Measurements from ENCODE around the gene MAP3K4. TPM values are rescaled to one million over a fixed set of nuclear protein-coding genes. Genes with fewer than 3 reads are reported as not detected.

The MAP3K4 gene
- total RNA-seq, 1 donor from 2014 or later: 25.5 TPM

- H3K9me3 Mint-ChIP-seq (ENCODE audit: low read depth): no peaks in the 10 kb centered on the region
- peaks cover 9% of the 10 kb centered on the region for H3K36me3 Mint-ChIP-seq (ENCODE audit: low read depth)
- peaks cover 35% of the 10 kb centered on the region for H3K4me1 Mint-ChIP-seq (ENCODE audit: low read depth)
- TF ChIP-seq CTCF (IDR thresholded peaks at IDR 0.05): no peak
- DNase-seq (ENCODE audit: low spot score): no peak
- no peak overlapping the region for H3K27ac Mint-ChIP-seq (ENCODE audit: unreplicated experiment)
- no peaks in the 10 kb centered on the region for H3K27me3 Mint-ChIP-seq (ENCODE audit: low read depth)
- H3K4me3 Mint-ChIP-seq (ENCODE audit: unreplicated experiment): no peak overlapping the region
Measured at GRCh38 chr6:161163466-161164181, 172.1 kb downstream of the MAP3K4 start.

GRCh38 chr6:161164182-161164625 is 172.6 kb downstream of the MAP3K4 start:
- H3K27ac Mint-ChIP-seq (ENCODE audit: unreplicated experiment): no peak overlapping the region

GRCh38 chr6:161166176-161166575 is 174.6 kb downstream of the MAP3K4 start:
- no peak overlapping the region for H3K27ac Mint-ChIP-seq (ENCODE audit: unreplicated experiment)
- DNase-seq (ENCODE audit: low spot score): no peak
- H3K4me1 Mint-ChIP-seq (ENCODE audit: low read depth): peaks cover 48% of the 10 kb centered on the region
- H3K4me3 Mint-ChIP-seq (ENCODE audit: unreplicated experiment): no peak overlapping the region
- H3K27me3 Mint-ChIP-seq (ENCODE audit: low read depth): no peaks in the 10 kb centered on the region
- TF ChIP-seq CTCF (IDR thresholded peaks at IDR 0.05): no peak
- H3K9me3 Mint-ChIP-seq (ENCODE audit: low read depth): no peaks in the 10 kb centered on the region
- H3K36me3 Mint-ChIP-seq (ENCODE audit: low read depth): peaks cover 9% of the 10 kb centered on the region

More at GRCh38 chr6:161164182-161164625, 172.6 kb downstream of the MAP3K4 start:
- no peak for DNase-seq (ENCODE audit: low spot score)
- no peaks in the 10 kb centered on the region for H3K27me3 Mint-ChIP-seq (ENCODE audit: low read depth)
- peaks cover 9% of the 10 kb centered on the region for H3K36me3 Mint-ChIP-seq (ENCODE audit: low read depth)
- peaks cover 40% of the 10 kb centered on the region for H3K4me1 Mint-ChIP-seq (ENCODE audit: low read depth)
- no peak overlapping the region for H3K4me3 Mint-ChIP-seq (ENCODE audit: unreplicated experiment)
- no peak for TF ChIP-seq CTCF (IDR thresholded peaks at IDR 0.05)
- no peaks in the 10 kb centered on the region for H3K9me3 Mint-ChIP-seq (ENCODE audit: low read depth)

GRCh38 chr6:161166677-161167076 is 175.1 kb downstream of the MAP3K4 start:
- Mint-ChIP-seq H3K27me3 (ENCODE audit: low read depth) (no peaks in the 10 kb centered on the region), H3K9me3 (ENCODE audit: low read depth) (no peaks in the 10 kb centered on the region), H3K4me3 (ENCODE audit: unreplicated experiment) (no peak overlapping the region), H3K4me1 (ENCODE audit: low read depth) (peaks cover 44% of the 10 kb centered on the region), H3K27ac (ENCODE audit: unreplicated experiment) (no peak overlapping the region), H3K36me3 (ENCODE audit: low read depth) (peaks cover 9% of the 10 kb centered on the region)
- DNase-seq (ENCODE audit: low spot score): no peak
- TF ChIP-seq CTCF (IDR thresholded peaks at IDR 0.05): no peak

Measured in chondrocyte (in vitro differentiated cells).